NCI-H1694 treated with DMSO at 0.1 percent for 48 hours (cell line): ENCODE data around the gene COL7A1.
"Not testable (repeated sequence)": the region's sequence is repeated elsewhere in the genome, so short reads cannot be mapped to it uniquely, and the experiment has no call there.

Source experiments
- DNase-seq: peaks from one replicate; lab custom pipeline; 2025; lab: John Stamatoyannopoulos, UW

COL7A1 gene

DNA sequence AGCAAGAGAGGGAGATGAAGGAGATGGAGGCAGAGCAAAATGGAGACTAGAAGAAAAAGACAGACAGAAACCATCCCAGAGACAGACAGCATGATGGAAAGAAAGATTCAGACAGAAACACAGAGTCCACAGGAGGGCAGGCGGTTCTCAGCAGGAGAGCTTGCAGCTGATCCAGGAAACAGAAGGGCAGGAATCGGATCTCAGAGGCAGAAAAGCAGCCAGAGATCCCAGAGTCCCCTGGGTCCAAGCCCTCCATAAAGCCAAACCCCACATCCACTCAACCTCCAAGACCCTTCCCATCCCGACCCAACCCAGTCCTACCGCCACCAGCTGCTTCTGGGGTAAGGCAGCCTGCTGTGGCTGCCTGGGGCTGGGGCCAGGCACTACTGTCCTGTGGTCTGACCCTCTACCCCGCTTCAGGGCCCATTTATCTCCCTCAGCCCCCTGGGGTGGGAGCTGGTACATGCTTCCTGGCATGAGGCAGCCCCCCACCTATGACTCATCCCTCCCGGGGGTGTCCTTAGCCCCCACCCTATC is 31.7 kb downstream of the COL7A1 start, which contains the start of gene UCN2:
Gene UCN2, minus strand, starts transcription at position 400 of the 537 bp plus-strand sequence. CDS start 657 bp downstream, outside the sequence.
- DNase-seq = no peak

DNA sequence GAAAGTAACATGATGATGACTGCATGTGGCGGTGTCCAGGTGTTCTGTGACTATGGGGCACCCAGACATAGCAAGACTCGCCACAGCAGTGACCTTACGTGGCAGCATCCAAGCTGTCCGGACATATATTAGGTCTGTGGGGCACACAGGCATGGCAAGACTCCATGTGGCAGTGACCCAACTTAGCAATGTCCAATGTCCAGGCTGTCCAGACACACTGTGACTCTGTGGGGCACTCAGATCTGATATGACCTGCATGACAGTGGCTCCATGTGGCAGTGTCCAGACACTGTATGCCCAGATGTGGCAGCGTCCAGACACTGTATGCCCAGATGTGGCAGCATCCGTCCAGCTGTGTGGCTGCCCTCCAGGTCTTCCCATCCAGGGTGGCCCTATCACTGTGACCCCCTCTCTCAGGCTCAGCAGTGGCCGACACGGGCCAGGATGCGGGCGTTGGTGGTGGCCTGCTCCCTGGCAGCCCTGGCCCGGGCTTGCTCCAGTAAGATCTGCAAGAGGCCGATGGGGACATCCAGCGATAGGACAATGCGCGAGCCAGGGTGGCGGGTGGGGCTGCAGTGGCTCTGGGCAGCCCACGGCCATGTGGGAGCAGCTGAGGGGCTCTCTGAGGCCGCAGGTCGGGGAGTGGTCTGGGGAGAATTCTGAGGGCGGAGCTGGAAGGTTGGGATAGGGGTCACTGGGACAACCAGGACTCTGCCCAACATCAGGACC is 32.6 kb downstream of the COL7A1 start:
- DNase-seq = no peak

DNA sequence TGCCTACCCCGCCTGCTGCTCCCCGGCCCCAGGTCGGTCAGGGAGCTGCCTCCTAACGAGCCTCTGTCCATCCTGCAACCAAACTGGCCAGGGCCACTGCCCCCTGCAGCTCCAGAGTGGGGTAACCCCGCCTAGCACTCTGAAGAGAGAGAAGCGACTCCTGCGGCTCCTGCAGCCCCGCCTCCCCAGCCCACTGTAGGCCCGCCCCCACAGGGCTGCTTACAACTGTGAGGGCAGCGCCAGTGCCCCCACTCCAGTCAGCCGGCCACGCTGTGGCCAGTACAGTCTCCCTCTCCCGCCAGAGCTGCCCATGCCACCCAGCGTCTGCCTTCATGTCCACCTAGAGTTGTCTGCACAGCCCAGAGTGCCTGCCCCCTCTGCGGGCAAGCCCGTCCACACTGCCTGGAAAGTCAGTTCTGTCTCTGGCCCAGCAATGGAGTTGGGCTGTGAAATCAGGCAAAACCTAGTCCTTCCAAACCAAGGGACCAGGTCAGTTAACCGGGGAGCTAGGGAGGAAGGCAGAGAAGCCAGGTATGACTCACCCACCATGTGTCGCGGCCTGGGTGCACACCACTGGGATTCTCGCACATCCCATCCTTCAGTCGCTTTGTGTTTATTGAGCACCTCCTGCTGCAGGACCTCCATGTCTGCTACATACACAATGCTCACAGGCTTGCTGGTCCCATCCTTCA is 33.9 kb downstream of the COL7A1 start:
- DNase-seq = no peak

DNA sequence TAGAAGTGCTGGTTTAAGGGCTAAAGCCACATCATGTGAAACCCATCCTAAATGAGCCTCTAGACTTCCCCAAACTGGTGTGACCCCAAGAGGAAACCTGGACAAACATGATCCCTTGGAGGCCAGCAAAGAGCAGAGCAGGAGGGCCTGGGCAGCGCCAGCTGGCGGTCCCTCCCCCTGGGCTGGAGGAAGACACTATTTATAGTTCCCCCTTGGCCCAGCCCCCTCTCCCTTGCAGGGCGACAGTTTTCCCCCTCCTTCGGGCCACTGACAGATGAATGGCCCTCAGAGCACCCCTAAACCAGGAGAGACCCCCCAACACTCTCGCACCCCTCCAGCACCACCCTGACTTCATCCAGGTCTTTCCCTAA is 34.5 kb downstream of the COL7A1 start:
- no peak for DNase-seq

DNA sequence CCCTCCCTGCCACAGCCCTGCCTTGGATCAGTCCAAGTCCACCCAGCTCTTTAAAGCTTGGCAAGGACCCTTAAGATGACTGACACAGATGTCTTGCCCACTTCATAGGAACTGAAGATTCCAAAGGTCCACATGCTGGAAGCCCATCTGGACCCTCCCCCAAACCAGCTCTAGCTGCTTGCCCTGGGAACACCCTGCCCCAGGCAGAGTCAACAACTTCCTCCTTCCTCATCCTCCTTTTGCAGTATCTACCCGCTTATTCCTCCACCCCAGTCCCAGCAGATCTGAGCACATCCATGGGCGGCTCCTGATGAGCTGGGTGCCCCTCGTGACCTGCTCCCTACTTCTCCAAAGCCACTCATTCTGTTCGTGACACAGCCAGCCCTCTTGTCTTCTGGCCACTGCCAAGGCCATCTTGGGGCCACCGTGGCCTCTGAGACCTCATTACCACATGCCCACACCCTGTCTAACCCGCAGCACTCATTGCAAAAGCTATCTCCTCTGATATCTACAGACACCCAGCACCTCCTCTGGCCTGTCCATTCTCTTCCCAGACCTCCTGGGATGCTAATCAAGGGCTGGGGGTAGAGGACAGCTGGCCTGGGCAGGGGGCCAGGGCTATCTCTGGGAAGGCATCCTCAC is 36.5 kb downstream of the COL7A1 start:
- DNase-seq = no peak

DNA sequence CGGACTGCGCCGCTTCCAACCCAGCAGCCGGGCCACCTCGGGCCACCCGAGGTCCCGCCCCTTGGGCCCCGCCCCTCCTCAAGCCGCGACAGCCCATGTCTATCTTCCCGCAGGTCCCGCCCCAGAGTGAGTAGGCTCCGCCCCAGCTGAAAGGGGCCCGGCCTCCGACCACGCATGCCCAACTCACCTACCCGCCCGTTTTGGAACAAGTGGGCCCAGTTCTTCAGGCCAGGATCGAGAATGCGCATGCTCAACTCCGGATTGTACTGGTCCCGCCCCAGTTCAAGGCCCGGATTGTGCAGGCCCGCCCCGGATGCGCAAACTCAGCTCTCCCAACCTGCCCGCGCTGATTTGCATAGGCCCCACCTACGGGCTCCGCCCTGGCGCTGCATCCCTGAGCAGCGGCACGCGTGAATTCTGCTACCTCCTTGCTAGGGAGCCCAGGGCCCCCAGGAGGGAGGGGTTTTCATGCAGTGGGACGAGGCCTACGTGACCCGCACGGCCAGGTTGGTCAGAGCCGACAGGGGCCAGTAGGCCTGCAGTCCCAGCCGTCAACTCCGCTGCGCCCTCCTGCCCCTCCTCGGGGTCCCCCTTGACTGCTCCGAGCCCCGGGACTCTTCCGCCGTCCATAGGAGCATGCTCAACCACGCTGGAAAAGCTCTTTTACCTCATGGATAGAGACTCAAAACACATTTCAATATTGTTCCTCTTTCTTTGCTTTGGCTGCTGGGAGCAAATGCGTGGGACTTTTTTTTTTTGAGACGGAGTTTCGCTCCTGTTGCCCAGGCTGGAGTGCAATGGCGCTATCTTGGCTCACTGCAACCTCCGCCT is 38.1 kb downstream of the COL7A1 start, which contains the start of gene PFKFB4:
Gene PFKFB4, minus strand, starts transcription at position 8 of the 831 bp plus-strand sequence. CDS start 26 bp downstream, outside the sequence.
- DNase-seq = peak; percentile 89

DNA sequence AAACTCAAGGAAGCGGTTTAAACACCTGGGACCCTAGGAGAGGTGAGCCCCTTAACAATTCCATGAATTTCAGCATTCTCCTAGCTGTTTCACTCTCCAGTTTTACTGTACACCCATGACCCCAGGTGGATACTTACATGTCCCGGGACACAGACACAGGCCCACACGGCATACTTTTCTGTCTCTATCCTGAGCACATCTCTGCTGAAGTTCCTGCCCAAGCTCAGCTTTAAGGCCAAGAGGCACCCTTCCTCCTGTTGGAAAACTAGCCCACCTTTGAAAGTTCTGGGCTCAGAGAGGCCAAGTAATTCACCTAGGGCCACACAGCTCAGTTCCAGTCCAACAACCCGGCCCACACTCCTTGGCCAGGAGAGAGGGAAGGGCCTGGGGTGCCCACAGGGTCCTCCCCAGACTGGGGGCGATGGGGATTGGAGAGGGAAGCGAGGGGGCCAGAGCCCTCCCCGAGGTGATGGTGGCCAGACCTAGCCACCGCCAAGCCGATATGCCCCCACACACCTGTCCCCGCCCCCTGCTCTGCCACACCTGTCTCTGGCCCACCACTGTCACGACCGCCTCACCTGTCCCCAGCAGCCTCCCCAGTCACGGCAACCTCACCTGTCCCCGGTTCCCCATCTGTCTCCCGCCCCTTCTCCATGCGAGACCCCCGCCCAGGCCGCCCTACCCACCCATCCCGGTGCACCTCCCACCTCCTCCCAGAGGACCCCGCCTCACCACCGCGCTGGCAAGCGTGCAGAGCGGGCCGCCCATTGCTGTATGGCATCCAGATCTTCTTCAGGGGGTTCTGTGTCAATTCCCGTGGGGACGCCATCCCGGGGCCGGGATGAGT is 39.0 kb downstream of the COL7A1 start:
- no peak for DNase-seq

DNA sequence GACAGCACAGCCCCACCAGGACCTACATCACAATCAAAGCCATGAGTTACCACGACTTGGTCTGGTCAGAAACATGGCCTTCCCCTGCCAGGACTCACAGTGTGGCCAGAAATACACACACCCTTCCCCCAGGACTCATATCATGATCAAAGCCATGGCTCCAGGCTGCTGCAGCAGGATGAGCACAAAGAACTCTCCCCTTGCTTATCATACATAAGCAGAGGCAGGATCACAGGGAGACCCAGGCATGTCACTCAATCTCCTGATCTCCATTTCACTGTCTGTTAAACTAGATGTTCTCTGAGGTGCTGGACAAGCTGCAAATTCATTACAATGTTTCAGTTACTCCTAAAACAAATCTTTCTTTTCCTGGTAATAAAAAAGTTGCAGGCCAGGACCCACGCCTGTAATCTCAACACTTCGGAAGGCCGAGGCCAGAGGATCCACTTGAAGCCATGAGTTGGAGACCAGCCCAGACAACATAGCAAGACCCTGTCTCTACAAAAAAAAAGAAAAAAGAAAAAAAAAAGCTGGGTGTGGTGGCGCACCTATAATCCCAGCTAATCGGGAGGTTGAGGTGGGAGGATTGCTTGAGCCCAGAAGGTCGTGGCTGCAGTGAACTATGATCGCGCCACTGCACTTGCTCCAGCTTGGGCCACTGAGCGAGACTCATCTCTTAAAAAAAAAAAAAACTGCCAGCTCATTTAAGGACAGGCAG is 39.7 kb downstream of the COL7A1 start:
- DNase-seq = no peak

DNA sequence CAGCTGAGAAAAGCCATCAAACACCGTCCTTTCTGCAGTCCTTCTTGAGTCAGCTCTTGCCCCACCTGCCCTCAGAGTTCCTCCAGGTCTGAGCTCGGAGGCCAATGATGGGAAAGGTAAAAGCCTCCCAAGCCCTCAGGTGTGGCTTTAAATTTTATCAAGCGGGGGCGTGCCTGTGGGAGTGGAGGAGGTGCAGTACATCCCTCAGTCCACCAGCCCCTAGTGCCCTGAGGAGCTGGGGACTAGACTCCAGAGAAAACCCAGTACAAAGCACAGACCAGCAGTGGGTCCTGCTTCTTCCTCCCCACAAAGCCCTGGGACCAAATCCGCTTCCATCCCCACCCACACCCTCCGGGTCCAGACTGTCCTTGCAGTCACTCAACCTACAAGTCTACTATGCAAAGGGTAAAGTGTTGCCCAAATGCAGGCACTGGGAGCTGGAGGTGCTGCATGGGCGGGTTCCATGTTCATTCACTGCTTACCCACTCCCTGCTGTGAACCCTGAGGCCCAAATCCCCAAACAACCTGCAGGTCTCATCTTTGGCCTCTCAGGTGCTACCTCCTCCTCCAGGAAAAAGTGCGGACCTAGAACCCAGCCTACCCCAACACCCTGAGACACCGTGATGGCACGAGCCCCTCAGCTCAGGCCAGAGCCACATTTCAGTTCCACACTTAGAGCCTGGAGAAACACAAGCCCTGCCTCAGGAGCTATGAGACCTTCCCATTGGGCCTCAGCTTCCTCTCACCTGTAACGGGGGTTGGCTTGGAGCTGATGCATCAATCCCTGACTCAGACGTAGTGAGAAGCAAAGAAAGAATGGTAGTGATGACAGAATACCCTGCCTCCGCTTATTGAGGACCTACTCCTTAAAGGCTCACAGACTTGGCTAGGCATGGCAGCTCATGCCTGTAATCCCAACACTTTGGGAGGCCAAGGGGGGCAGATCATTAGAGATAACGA is 41.0 kb downstream of the COL7A1 start:
- DNase-seq = no peak

DNA sequence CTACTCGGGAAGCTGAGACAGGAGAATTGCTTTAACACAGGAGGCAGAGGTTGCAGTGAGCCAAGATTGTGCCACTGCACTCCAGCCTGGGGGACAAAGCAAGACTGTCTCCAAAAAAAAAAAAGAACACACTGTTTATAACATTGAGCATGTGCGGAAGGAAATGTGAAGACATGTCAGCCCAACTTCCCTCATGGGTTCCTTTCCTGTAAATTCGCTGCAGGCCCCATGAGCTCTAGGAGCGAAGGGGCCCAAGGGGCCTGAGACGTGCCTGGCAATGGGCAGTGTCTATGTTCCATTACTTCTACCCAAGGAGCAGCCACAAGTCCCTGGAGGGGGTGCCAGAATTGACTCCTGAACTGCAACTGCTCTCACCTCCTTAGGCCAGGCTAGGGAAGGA is 41.8 kb downstream of the COL7A1 start:
- no peak for DNase-seq

DNA sequence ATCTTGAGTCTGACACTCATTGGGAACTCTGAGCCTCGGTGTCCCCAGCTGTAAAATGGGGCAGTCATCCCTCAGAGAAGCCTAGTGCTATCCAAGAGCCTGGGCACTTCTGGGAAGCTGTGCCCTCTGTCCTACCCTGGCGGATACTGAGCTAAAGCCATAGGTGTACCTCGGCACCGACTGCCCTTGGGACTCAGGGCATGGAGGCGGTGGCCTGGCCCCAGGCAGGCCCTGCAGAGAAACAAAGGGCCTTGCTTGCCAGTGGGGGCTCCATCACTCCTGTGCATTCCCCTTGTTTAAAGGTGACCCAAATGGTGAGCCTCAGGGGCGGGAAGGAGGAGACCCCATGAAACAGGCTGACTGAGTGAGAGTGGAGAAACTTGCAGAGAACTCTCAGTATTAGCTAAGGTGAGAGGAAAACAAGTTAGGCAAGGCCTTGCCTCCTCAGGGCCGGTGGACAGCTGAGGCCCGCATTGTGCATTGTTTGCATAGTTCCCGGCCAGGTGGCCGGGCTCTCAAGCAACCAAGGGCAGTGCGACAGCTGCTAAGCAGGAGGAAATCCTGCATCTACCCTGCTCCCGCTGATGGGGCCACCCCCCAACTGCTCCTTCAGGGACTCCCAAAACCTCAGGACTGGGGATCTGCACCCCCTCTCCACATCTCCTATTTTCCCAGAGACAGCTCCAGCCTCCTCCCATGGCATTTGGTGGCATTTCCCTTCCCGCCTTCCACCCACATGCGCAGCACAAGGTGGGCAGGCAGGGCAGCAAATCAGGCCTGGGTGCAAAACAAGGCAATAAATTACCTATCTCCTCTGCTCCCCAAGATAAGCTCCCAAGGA is 42.8 kb downstream of the COL7A1 start:
- no peak for DNase-seq

DNA sequence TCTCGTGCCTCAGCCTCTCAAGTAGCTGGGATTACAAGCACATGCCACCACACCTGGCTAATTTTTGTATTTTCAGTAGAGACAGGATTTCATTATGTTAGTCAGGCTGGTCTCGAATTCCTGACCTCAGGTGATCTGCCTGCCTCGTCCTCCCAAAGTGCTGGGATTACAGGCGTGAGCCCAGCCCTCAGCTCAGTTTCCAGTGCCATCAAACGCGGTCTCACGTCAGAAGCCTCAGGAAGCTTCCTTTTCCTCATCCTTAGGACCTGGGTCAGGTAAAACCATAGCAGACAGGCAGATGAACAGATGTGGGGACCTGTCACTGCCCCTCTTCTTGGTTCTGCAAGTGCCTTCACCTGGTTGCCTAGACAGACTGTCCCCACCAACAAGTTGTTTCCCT is 43.5 kb downstream of the COL7A1 start:
- not testable (repeated sequence) for DNase-seq

DNA sequence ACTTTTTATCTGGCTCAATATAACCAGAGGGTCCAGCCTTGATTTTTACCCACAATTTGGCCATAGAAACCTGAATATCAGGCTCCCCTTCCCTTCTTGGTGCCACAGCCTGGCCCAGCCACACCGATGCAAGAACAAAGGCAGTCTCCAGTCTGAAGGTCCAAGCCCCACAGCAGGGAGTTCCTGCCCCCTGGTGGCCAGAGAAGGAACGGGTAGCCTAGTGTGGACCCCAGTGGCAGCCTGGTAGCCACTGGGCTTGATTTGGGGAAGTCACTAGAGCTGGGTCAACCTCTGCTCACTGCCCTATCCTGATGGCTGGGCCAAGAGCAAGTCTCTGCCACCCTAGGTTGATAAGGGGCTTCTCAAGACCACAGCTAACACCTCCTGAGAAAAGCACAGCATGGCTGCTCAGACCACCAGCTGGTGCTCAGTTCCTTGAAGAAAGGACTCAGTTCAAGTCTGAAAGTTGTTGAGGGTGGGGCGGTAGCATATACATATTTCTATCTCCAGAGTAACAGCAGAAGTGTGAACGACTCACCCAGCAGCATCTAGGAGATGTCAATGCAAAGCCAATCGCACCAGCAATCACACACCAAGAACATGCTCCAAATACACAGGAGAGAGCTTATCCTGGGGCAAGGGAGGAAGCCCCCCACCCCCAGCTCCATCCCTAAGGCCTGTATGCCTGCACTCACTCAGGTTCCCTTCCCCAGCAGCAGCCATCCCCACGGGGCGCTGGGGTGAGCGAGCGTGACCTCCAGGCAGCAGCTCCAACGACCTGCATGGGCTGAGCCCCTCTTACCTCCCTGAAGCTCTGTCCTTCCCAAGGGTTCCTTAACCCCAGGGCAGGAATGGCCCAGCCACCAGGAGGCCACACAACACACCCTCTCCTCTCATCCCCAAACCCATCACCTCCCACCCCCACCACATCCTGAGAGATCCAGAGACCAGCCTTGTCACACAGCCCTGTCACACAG is 46.1 kb downstream of the COL7A1 start:
- DNase-seq = no peak

DNA sequence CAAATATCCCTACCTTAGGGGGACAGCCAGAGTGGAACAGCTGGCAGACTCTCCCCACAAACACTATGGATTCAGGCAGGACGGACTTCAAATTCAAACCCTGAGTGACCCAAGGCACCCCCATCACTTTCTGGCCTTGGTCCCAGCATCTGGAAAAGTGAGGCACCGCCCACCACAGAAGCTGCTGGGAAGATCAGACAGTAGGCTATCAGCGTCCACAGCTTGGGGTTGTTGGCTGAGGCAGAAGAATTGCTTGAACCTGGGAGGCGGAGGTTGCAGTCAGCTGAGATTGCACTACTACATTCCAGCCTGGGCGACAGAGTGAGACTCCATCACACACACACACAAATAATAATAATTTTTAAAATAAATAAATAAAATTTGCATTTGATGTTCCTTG is 47.0 kb downstream of the COL7A1 start:
- no peak for DNase-seq

DNA sequence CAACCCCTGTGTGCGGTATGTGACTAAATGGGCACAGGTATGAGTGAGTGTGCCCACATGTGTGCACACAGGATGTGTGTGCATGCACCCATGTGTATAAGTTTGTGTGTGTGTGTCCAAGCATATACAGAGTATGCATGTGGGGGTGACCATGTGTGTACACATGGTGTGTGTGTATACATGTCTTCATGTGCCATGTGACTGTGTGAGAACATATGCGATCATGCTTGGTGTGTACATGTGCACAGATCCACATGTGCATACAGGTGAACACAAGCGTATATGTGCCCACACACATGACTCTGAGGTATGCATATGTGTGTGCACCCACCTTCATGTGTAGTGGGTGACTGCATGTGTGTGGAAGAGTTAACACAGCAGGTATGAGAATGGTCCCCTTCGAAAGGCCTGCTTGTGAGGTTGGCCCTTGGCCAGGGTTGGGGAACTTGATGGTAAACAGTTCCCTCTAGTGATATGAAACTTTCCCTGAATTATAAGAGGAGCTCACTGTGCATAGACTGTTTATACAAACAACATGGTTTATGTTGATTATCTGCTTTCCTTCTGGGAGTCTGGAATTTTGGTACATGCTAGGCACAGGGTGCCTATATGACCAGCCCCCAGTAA is 48.8 kb downstream of the COL7A1 start:
- no peak for DNase-seq

DNA sequence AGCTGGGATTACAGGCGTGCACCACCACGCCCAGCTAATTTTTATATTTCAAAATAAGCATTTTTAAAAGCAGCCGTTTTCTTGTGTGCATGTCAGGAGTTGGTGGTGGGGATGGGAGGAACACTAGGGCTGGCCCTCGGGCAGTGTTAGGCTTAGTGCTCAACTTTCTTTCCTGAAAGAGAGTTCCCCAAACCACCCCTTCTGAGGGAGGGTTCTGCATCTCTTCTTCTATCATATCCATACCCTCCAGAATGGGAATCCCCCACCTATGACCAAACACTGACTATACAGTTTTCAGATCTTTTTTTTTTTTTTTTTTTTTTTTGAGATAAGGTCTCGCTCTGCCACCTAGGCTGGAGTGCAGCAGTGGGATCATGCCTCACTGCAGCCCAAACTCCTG is 51.0 kb downstream of the COL7A1 start:
- DNase-seq = no peak
